GM18505 (cell line): ENCODE results near the gene CTTNBP2NL.
A peak's percentile ranks its signal among the peaks of the same experiment; 100 is the strongest.

Source experiments
- ATAC-seq: cut with Tn5 transposase; IDR thresholded peaks from one replicate; pipeline ENCODE4 v1.9.1; 2021; ENCODE audit not compliant: unreplicated experiment
- POLR2A ChIP-seq: IDR thresholded peaks from 4 replicates; pipeline ENCODE4 v1.6.1; 2011; ENCODE audit warnings: borderline replicate concordance; ENCODE audit not compliant: insufficient read depth, insufficient read length; ENCODE audit errors: extremely low read depth

The CTTNBP2NL gene

GRCh38 chr1:112395821-112396652 is at the start of gene CTTNBP2NL:
Gene CTTNBP2NL, plus strand, starts transcription at chr1:112396214. Its CDS starts 19,952 bp downstream, at chr1:112416166.
- peak; percentile 31 for TF ChIP-seq POLR2A
- ATAC-seq = peak; percentile 72

GRCh38 chr1:112346801-112347350 is 49.1 kb upstream of the CTTNBP2NL start:
- TF ChIP-seq POLR2A = no peak

GRCh38 chr1:112356765-112357164 is 39.2 kb upstream of the CTTNBP2NL start:
- no peak for TF ChIP-seq POLR2A
- no peak for ATAC-seq

More at GRCh38 chr1:112346801-112347350, 49.1 kb upstream of the CTTNBP2NL start:
- no peak for ATAC-seq

- ATAC-seq = no peak
- no peak for TF ChIP-seq POLR2A
Measured at GRCh38 chr1:112357467-112357866, 38.5 kb upstream of the CTTNBP2NL start.

- no peak for ATAC-seq
- no peak for TF ChIP-seq POLR2A
Measured at GRCh38 chr1:112358061-112358770, 37.8 kb upstream of the CTTNBP2NL start.

GRCh38 chr1:112358798-112359408 is 37.1 kb upstream of the CTTNBP2NL start:
- TF ChIP-seq POLR2A = no peak
- no peak for ATAC-seq

GRCh38 chr1:112359961-112360767 is 35.9 kb upstream of the CTTNBP2NL start:
- no peak for TF ChIP-seq POLR2A
- ATAC-seq = no peak

- no peak for TF ChIP-seq POLR2A
- no peak for ATAC-seq
Measured at GRCh38 chr1:112363636-112364035, 32.4 kb upstream of the CTTNBP2NL start.

GRCh38 chr1:112368198-112368597 is 27.8 kb upstream of the CTTNBP2NL start:
- no peak for TF ChIP-seq POLR2A
- ATAC-seq = no peak

- peak; percentile 94 for ATAC-seq
- no peak for TF ChIP-seq POLR2A
Measured at GRCh38 chr1:112369392-112370285, 26.4 kb upstream of the CTTNBP2NL start.

GRCh38 chr1:112370996-112371395 is 25.0 kb upstream of the CTTNBP2NL start:
- no peak for ATAC-seq
- TF ChIP-seq POLR2A = no peak

- no peak for ATAC-seq
- TF ChIP-seq POLR2A = no peak
Measured at GRCh38 chr1:112371775-112372174, 24.2 kb upstream of the CTTNBP2NL start.
